HG03103 (cell line): ENCODE data around the gene ITPRIPL2.

Experiments
- ATAC-seq: cut with Tn5 transposase; IDR thresholded peaks from one replicate; pipeline ENCODE4 v1.9.1; 2021; ENCODE audit warnings: low read depth; ENCODE audit not compliant: unreplicated experiment

ITPRIPL2 gene

GRCh38 chr16:19138601-19139000 is 24.8 kb downstream of the ITPRIPL2 start:
- ATAC-seq: no peak

DNA sequence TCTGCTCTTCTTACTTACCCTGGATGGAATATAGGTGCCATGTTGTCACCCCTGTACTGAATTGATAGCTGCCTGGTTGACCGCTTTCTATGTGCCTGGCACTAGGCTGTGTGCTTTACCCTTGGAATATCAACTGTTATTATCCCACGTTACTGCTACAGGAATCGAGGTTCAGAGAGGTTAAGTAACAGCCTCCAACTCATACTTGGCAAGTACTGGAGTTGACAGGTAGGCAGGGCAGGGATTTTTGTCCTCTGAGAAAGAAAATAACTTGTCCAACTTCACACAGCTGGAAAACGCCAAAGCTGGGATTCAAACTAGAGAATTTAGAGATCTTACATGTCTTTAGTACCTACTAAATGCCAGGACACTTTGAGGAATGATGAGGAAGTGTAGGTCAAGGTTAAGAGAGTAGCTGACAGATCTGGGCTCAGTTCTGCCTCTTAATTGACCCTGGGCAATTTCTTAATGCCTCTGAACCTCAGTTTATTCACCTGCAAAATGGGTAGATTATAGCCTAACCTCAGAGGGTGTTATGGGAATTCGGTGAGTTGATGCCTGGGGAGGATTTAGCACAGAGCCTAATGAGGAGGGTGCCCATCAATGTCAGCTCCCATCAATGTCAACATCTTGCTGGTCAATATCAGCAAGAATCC is 25.8 kb downstream of the ITPRIPL2 start:
- ATAC-seq: no peak

GRCh38 chr16:19140396-19140795 is 26.6 kb downstream of the ITPRIPL2 start:
- ATAC-seq: no peak

DNA sequence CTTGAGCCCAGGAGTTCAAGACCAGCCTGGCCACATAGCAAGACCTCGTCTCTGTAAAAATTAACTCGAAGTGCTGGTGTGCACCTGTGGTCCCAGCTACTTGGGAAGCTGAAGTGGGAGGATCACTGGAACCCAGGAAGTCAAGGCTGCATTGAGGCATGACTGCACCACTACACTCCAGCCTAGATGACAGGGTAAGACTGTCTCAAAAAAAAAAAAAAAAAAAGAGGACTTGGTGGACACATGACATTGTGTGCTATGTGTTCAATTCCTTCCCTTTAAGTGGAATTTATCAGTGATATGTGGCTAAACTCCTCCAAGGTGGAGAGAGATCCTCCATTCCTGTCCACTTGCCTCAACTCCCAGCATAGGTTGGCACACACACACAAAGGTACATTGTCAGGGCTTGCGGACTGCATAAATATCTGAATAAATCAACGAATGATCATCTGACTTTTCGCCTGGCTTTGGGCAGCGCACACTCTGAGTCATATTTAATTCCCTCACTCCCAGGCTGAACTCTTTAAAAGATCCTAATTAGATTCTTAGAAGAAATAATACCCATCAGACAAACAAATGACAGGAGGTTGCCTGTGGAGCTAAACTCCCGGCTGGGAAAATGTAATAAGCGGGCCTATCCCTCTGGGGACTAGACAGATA is 29.3 kb downstream of the ITPRIPL2 start:
- no peak for ATAC-seq

GRCh38 chr16:19143599-19143956 is 29.8 kb downstream of the ITPRIPL2 start:
- no peak for ATAC-seq

DNA sequence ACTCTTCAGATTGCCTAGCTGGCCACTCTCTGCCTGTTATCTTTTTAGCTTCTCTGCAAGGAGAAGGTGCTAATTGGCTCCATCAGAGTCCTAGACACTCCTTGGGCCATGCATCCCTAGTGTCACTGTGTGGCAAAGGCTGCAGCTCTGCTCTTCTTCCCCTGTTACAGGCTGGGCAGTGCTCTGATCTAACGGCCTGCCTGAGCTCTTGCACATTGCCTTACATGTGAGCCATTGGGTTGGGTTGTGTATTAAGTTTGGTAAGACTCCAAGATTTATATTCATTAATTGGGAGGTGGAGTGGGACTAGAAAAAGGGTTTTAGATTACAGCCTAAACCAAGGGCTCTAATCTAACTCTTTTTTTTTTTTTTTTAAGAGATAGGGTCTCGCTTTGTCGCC is 31.2 kb downstream of the ITPRIPL2 start:
- ATAC-seq: no peak

- ATAC-seq: no peak
Observed at GRCh38 chr16:19147126-19147525, 33.4 kb downstream of the ITPRIPL2 start.

DNA sequence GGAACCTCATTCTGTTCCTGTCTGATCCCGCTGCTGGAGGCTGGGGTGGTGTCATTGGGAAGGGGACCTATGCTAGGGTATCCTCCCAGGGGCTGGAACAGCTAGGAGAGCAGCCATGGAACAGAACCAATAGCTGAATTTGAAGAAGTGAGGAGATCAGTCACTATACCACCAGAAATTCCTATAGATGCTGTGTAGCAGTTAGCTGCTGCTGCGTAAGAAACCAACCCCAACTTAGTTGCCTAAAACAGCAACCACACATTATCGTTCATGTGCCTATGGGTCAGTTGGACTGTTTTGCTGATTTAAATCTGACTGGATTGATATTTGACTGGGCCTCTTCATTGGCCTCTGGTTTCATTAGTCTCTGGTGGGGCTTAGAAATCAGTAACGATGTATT is 33.9 kb downstream of the ITPRIPL2 start:
- no peak for ATAC-seq

GRCh38 chr16:19148189-19148588 is 34.4 kb downstream of the ITPRIPL2 start:
- ATAC-seq: no peak

DNA sequence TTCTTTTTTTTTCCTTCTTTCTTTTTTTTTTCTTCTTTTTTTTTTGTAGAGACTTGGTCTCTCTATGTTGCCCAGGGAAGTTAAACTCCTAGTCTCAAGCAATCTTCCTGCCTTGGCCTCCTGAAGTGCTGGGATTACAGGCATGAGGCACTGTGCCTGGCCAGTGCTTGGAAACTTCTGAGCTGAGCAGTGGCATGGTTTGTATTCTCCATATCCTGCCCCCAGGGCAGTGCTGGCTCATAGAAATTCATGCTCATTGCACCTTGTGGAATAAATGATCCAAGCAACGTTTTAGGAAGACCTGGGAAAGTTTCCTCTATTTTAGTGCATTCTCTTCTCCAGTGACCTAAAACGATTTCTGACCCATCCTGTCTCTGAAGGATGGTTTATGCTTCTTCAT is 37.5 kb downstream of the ITPRIPL2 start:
- ATAC-seq: no peak

DNA sequence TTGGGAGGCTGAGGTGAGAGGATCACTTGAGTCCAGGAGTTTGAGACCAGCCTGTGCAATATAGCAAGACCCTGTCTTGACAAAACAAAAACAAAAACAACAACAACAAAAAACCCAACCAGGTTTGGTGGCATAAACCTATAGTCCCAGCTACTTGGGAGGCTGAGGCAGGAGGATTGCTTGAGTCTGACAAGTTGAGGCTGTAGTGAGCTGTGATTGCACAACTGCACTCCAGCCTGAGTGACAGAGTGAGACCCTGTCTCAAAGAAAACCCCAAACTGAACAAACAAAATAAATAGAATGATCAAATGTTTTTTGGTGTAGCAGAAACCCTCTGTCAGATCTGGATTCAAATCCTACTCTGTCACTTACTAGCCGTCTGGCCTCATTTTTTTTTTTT is 38.3 kb downstream of the ITPRIPL2 start:
- no peak for ATAC-seq

- ATAC-seq: no peak
Observed at GRCh38 chr16:19153876-19154275, 40.1 kb downstream of the ITPRIPL2 start.

DNA sequence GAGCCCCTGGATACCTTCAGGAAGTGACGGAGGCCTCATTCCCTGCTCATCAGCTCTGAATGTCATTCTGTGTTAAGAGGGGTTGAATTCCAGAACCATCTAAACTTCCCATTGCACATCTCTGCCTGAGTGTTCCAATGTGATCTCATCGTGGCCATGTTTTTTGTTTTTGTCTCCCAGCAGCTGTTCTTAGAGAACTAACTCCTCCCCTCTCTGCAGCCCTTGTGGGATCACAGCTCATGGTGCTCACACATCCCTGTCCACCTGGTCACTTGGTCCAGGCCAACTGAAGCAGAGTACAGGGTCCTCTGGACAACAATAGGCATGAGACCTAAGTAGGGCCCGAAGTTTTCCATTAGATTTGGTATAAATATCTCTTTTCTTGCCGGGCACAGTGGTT is 48.3 kb downstream of the ITPRIPL2 start:
- ATAC-seq: no peak

- no peak for ATAC-seq
Observed at GRCh38 chr16:19163215-19163614, 49.5 kb downstream of the ITPRIPL2 start.

DNA sequence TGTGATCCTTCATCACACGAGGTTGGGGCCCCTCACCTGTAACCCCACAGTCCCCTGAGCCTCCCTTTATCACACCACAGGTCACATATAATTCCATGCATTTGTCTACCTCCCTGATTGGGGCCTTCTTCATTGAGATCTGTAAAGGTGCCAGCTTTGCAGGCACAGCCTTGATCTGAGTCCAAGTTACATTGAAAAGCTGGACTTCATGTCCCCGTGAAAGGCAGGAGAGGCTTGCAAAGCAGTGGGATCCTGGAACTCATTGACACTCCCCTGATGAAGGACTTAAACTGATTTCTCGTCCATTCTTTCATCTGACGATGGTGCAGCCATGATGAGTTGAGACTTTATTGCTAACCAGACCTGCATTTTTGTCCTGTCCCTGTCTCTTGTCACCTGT is 50.5 kb downstream of the ITPRIPL2 start:
- no peak for ATAC-seq

DNA sequence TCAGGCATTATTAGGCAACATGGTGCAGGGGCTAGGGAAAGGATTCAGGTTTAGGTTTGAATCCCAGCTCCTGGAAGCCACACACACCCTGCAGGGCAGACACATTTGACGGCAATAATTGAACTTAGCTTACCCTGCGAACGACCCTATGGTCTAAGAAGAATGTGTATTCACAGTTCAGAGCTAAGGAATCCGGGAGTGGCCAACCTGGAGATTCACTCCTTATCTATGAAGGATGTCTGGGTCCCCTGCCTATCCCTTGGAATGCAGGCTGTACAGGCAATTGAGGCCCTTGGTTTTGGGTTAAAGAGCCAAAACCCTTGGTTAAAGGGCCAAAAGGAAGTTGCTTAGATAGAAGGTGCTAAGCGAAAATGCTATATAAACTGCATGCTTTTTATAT is 51.3 kb downstream of the ITPRIPL2 start:
- no peak for ATAC-seq

DNA sequence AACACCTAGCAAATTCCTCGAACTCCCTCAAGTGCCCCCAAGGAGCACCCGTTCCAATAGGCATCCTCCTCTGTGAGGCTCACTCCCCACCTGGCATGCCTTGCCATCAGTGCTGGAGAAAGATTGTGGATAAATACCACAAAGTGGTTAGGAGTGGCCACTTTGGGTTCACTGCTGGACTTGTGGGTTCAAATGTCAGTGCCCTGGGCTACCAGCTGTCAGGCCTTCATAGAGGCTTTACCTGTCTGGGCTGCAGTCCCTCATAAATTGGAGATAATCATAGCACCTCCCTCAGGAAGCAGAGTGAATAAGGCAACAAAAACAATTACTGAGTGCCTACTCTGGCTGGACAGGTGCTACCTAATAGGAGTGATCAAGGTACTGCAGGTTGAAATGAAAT is 52.7 kb downstream of the ITPRIPL2 start:
- no peak for ATAC-seq

DNA sequence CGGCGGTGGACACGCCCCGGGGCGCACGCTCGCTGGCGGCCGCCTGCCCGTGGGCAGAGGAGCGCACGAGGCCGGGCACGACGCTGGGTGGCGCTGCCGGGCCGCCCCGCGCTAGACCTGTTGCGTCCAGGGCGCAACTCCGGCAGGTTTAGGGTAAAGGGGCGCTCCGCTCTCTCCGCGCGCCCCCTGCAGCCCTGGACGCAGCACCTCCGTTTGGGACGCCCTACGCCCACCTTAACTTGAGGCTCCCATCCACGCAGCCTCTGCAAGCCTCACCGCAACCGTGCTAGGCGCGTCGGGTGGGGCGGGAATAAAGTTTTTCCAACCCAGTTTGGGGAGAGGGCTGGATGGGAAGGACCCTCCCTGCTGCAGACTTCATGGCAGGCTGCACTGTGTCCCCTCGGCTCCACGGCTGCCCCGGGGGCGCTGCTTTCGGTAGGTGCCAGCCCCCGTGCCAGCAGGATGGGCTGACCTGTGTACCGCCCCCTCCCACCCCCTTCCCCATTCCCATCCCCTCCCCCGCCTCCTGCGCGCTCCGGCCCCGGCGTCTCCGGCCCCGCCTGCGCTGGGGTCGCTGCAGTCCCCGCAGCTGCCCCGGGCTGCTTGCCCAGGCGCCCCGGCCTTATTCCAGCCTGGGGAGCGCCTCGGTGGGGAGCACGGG is 54.1 kb downstream of the ITPRIPL2 start, which contains the start of gene SYT17:
SYT17 (plus strand) TSS at position 531 of the 661 bp plus-strand sequence. CDS start 407 bp downstream, outside the sequence.
- ATAC-seq: no peak

- no peak for ATAC-seq
Observed at GRCh38 chr16:19168371-19169081, 54.8 kb downstream of the ITPRIPL2 start.

DNA sequence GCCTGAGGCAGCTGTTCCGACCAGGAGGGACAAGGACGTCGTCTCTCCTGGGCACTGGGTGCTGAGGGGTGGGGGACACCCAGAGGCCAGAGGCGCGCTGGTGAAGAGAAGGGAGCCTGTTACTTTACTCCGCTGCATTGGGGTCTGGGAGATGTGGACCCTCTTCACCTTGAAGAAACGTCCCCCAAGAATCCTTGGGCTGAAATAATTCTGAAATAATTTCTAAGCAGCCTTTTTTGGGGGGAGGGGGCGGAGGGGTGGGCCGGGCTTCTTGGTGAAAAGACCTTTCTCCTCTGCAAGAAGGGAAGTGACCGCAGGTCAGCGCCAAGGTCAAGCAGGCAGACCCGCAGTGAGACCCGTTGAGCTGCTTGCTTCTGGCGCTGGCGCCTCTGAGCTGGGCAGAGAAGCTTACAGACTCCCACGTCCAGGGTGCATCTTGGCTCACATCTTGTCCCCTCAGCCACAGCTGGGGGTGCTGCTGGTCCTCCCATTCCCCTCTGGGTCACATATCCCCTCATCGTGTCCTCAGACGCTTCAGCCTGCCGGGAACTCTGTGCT is 55.4 kb downstream of the ITPRIPL2 start:
- no peak for ATAC-seq

DNA sequence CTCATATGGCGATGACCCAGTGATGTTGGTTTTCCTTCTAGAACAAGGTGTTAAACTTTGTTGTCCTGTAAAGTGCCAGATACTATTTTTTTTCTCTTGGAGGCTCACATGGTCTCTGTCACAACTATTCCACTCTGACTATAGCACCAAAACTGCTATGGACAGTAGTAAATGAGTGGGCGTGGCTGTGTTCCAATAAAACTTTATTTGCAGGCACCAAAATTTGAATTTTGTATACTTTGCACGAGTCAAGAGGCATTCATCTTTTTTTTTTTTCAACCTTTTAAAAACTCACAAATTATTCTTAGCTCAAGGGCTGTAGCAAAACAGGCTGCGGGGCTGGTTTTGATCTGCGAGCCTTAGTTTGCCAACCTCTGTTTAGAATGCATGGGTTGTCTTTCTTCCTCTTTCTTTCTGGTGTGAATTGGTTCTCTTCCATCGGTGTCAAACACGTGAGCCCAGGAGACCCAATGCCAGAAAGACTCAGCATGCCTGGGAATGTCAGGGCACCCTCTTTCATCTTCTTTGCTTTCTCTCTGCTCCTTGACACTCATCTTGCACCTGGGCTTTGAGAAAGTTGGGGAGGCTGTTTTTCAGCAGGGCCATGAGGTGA is 56.4 kb downstream of the ITPRIPL2 start:
- no peak for ATAC-seq
